Astrocyte of the cerebellum (primary cell): Measurements from ENCODE around the gene ENPP7.

Source experiments
- DNase-seq: peaks from one replicate; pipeline ENCODE4 v3.0.0-alpha.2; 2011; ENCODE audit warnings: low read depth
- H3K4me3 ChIP-seq: 2 replicates; pipeline ENCODE4 v1.5.1; 2011; ENCODE audit warnings: mild to moderate bottlenecking, low read depth, low read length, moderate library complexity
- in situ Hi-C: cut with HindIII; loops from 2 replicates; pipeline ENCODE4 v1.10.0; 2017; ENCODE audit warnings: low sequenced_read_pairs
- TF ChIP-seq, protein P1 (sequence below): IDR thresholded peaks from 2 replicates; pipeline ENCODE4 v1.5.1; 2012; ENCODE audit warnings: low read length, low read depth, moderate library complexity, mild to moderate bottlenecking; ENCODE audit errors: missing control alignments

ENPP7 gene

GRCh38 chr17:79711715-79712305 is 18.9 kb upstream of the ENPP7 start:
- no peak overlapping the region for H3K4me3 ChIP-seq
- no peak for DNase-seq
- in situ Hi-C loops, result no loop called here
- TF ChIP-seq, protein P1, sequence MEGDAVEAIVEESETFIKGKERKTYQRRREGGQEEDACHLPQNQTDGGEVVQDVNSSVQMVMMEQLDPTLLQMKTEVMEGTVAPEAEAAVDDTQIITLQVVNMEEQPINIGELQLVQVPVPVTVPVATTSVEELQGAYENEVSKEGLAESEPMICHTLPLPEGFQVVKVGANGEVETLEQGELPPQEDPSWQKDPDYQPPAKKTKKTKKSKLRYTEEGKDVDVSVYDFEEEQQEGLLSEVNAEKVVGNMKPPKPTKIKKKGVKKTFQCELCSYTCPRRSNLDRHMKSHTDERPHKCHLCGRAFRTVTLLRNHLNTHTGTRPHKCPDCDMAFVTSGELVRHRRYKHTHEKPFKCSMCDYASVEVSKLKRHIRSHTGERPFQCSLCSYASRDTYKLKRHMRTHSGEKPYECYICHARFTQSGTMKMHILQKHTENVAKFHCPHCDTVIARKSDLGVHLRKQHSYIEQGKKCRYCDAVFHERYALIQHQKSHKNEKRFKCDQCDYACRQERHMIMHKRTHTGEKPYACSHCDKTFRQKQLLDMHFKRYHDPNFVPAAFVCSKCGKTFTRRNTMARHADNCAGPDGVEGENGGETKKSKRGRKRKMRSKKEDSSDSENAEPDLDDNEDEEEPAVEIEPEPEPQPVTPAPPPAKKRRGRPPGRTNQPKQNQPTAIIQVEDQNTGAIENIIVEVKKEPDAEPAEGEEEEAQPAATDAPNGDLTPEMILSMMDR, result no peak

DNA sequence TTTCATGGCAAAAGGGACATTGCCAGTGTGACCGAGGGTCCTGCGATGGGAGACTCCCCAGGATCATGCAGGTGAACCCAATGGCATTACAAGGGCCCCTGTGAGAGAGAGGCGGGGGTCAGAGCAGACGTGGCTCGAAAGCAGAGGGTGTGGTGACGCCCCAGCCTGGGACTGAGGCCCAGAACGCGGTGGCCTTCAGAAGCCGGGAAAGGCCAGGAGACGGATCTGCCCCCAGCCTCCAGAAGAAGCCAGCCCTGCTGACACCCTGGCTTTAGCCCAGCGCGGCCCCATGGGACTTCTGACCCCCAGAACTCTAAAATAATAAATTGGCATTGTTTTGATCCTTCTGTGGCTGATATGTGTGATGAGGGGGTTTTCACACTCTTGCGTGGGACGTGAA is 17.4 kb upstream of the ENPP7 start:
- TF ChIP-seq, protein P1, result no peak
- in situ Hi-C loops, result no loop called here
- no peak overlapping the region for H3K4me3 ChIP-seq
- DNase-seq, result no peak

DNA sequence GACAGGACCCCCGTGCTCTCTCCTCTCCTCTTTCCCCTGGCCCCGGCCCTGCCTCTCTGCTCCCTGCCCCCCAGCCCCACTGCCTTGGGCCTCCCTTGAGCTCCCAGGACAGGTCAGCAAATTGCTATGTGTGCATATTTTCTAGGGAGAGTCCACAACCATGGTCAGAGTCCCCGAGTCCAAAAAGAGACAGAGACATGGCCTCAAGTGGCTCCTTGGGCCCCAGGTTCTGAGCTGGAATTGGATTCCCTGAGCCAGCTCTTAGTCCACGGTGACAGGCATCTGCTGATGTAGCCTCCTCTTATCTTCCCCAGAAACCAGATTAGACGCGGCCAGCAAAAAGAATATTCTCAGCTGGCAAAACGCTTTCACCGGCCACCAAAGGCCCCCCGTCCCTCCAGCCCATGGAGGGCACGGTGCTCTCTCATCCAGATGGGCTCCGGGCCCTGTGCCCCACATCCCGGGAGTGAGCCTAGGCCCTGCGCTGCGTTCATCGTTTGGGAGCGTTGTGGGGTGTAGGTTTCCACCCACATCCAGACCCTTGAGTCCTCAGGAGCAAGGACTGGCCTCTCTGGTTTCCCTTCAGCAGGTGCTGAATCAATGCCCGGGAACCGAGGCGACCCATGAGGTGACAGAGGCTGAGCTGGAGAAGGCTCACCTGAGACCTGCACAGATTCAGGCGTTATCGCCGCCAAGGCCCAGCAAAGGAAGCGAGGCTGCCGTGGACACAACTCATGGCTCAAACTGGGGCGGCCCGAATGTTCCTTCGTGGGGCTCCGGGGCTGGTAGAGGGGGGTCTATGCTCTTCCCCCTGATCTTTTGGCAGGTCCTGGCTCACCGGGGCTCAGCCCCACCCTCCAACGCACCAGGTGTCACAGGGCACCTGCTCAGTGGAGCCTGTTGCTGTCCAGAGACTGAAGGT is 16.3 kb upstream of the ENPP7 start:
- H3K4me3 ChIP-seq, result no peak overlapping the region
- no peak for DNase-seq
- in situ Hi-C loops, result no loop called here
- TF ChIP-seq, protein P1, result no peak

DNA sequence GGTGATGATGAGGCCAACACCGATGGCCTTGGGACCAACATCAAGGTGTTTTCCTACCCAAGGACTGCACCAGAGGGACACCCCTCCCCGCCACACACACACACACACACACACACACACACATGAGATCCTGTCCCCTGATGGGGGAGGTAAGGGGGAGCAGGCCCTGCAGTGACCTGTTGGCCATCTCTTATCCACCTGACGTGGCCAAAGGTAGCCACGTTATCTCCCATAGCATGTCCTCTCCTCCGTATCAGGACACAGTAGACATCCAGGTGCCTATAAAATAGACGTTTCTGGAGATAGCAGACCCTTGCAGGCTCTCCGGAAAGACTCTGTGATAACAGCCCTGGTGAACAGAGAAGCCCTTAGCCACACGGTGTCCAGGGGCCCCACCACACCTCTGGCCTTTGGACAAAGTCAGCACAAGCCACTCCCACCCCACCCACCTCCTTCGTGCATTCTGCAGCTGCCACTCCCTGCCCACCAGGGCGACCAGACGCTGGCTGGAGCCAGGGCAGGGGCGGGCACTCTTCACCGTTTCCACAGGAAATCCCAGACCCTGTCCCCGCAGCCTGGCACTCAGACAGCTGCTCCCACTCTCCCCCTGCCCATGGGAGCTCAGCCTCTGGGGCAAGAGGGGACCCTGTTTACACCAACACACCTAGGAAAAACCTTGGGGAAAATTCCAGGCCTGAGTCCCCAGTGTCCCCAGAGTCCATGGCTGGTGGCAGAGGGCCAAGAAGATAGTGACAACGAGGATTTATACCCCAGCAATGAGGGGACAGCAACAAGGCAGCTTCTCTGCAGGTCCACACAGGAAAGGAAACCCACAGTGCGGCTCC is 15.4 kb upstream of the ENPP7 start:
- DNase-seq, result no peak
- in situ Hi-C loops, result no loop called here
- TF ChIP-seq, protein P1, result no peak
- no peak overlapping the region for H3K4me3 ChIP-seq

DNA sequence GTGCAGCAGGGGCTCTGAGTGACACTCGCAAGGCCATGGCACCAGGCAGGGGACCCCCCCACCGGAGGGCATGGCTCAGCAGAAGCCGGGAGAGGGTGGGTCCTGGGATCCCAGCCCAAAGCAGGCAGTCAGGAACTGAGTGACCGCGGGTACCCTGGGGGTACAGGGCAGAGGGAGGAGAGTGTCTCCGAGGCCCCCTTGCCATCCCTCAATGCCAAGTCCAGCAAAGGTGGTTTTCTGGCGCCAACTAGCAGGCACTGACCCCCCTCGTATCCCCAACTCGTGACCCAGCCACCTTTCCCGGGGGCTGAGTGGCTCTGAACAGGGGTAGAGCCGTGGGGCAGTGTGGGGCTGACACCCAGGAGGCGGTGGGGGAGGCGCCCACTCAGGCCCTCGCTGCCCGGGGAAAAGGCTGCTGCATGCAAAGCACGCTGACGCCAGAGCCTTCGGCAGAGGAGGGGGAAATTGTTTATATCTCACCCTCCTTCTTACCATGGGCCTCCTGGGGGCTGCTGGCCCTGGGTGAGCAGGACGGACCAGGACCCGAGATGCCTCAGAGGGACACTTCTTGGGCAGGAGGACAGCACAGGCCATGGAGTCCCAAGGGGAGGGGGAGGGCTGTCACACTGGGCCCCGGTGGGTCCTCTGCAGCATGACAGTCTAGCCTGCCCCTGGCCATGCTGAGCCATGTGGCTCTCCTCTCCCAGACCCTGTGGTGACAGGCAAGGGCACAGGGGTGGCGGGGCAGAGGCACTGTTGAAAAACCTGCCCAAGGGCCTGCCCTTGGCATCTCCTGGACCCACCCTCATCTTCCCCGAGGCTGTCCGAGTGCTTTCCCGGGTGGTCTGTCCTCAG is 14.6 kb upstream of the ENPP7 start:
- in situ Hi-C loops, result no loop called here
- DNase-seq, result no peak
- no peak overlapping the region for H3K4me3 ChIP-seq
- TF ChIP-seq, protein P1, result no peak
